RPMI8226 (cell line): ENCODE results near the gene ZNF236.
"Not testable (repeated sequence)": the region's sequence is repeated elsewhere in the genome, so short reads cannot be mapped to it uniquely, and the experiment has no call there.

Source experiments
- DNase-seq: peaks from one replicate; pipeline ENCODE4 v3.0.0-alpha.2; 2015

ZNF236 gene

DNA sequence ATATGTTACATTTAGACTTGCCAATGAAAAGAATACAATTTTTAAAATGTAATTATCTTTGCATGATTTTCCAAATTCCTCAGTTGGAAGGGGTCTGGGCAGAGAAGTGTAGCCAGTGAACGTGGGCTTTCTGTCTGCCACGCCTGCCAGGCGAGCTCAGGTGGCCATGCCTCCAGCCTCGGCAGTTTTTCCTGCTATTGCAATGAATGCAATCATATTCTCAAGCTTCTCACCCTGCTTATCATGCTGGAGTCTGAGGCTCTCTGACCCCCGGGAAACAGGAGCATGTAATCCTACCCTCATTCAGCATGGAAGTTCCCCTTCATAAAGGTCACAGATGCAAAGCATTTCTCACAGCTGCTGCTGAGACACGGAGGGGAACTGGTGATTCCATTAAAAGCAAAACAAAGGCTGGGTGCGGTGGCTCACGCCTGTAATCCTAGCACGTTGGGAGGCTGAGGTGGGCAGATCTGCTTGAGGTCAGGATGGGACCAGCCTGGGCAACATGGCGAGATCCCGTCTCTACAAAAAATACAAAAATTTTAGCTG, 155.4 kb downstream of the ZNF236 start:
- no peak for DNase-seq

DNA sequence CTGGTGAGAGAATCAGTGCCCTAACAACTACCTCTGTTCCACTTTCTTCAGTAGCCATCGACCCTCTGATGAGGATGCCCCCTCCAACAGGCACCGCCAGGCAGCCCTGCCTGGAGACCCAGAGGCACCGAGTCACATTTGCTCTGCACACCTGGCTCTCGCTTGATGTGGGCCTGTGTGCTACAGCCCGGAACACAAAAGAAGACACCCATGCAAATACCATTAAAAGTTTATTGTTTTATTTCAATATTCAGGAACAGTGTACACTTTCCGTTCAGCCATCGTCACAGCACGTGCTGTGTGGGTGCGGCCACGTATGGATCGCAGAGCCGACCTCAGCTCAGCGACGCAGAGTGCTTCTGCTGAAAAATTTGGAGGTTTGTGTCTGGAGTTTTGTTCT, 156.3 kb downstream of the ZNF236 start:
- DNase-seq: no peak

DNA sequence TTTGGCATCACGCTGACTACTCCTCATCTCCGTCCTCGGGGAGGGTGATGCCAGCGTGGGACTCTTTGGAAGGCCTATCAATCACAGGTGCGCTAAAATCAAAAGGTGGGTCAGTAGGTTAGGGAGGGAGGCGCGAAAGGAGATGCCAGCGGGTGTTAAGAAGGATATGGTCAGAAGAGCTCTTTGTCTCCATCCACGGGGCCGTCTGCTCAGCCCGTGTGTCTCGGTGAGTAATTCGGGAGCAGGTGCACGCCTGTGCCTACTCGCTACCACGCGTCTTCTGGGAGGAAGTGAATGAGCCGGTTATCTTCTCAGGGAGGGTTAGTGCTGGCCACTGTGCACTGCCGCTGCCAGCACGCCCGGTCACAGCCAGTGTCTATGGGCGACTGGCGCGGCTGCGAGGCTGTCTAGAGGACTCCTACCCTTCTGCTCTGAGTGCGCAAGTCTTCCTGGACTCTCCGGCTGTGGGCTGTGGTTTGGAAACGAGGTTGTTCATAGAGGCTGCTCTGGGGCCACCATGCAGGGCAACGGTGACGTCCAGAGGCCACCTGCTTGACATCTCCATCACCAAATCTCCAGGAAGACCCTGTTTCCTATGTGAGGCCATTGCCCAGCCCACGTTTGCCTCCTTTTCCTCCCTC, 156.9 kb downstream of the ZNF236 start:
- DNase-seq: no peak

- no peak for DNase-seq
Measured at GRCh38 chr18:76979906-76980305, 157.5 kb downstream of the ZNF236 start.

DNA sequence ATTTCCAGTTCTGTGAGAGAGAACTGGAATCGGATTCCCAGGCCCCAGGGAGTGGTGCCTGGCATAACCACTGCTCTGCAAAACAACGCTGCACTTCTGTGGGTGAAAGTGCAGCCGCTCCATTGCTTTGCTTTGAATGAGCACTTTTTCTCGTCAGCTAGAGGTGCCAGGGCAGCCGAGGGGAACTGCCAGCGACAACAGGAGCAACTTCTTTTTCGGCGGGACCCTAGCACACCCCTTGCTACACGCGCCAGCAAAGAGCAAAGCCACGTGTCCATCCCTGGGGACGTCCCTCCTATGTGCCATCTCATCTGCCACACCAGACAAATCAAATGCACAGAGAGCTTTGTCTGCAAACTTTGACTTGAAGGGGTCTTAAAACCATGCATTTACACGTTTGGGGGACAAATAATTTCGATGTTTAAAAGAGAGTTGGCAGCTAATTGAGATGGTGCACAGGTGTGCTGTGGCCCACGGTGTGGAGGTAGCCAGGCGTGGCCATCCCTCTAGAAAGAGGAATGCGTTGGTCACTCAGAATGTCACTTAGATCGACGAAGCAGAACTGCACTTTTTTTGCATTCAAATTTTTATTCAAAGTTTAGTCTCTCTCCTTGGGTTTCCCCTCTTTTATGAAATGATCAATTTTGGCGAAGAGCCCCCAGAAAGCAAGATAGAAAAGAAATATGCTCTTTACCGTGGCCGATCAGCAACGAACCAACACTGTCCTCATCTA, 158.5 kb downstream of the ZNF236 start:
- no peak for DNase-seq

GRCh38 chr18:76981396-76981968, 159.1 kb downstream of the ZNF236 start:
- DNase-seq: no peak

GRCh38 chr18:76982038-76982437, 159.7 kb downstream of the ZNF236 start:
- DNase-seq: no peak

DNA sequence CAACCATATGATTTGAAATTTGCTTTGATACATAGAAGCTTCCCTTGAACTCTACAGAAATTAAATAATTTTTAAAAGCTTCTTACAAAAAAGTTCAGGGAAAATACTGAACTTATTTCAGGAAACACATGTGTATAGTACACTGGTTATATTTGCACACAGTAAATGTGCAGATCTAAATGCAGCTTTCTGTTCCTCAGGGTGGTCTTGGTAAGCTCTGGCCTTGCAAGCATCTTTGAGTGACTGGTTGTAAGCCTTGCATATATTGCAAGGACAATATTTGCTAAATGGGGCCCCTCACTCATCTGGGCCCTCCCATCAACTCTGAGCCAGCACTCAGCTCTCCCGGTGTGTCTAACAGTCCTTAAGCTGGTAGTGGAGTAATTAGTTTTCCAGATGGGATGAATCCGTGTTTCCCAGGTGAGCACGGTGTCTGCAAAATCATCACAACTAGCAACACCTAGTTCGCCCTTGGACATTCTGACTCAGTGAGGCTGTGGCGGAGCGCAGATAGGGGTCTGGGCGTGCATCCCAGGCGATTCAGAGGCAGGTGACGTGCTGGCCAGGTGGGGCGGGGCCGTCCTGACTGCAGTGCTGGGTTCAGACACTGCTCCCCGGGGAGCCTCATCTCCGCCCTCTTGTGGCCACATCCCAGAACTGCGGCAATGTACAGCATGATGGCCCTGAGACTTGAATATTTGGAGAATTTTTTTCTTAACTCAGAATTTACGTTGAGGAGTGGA, 160.7 kb downstream of the ZNF236 start:
- peak; percentile 91 for DNase-seq

GRCh38 chr18:76983613-76984051, 161.3 kb downstream of the ZNF236 start:
- DNase-seq: no peak

DNA sequence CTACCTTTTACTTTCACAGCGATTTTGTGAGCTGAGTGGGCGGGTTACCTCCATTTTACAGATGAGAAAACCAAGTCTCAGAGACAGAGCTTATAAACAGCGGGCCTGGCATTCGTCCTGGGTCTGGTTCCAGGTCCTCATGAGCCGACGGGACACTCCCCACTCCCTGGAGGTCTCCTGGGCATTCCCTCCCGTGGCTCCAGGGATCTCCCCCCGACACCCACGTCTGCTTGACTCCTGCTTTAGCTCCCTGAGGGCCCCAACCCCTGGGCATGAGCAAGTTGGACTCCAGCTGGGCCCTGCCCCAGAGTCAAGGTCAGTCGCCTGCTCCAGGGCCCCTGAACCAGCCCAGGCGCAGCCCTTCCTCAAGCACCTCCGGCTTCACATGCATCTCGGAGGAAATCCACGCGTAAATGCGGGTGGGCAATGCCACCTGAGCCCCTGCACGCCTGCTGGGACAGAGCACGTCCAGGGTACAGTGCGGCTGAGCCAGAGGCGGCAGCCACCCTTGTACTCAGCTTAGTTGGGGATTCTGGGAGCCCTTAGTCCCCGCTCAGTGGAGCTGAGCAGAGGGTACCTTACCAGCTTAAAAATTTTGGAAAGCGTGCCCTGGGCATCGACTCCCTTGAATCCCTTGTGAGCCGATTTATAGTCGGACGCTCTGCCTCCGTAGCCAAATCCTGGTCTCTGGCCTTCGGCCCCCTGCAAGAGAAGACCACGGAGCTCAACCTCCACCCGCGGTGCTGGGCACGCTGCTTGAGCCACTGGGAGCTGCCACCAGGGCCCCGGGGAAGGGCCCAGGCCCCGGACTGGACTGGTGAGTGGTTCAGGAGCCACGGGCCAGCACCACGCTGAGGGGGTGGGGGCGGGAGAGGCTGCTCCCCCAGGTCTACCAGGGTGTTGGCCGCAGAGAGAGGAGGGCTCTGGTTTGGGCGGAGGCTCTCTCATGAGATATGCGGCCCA, 162.1 kb downstream of the ZNF236 start:
- no peak for DNase-seq

DNA sequence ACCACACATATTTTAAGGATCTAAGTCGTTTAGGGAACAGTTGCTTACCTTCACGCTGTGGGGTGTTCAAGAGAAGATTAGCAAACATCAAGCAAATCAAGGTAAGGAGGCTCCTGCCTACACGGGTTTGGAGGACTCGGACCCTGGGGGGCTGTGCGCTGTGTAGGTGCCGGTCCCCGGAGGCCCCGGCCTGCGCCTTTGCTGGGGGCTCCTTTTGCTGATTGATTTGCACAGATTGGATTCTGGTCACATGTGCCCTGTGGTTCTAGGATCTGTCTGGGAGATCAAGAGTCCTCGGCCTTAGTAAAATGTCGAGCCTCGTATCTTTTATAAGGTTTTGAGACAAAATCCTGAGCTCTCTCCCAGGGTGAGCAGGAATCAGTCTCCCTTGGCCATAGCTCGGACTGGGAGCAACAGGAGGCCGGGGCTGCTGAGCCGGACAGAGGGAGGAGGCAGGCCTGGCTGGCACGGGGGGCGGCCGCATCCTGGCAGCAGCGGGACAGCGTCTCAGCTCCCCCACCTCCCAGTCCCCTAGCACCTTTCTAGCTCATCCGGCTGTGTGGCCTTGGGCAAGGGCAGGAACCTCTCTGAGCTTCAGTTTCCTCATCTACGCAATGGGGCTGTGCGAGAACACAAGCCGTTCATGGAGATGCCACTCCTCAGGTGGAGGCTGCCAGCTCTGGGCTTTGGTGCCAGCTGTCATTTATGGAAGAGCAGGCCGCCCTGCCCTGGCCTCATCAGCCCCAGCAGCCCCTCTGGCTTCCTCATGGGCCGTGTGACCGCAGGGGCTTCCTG, 163.0 kb downstream of the ZNF236 start:
- DNase-seq: no peak

DNA sequence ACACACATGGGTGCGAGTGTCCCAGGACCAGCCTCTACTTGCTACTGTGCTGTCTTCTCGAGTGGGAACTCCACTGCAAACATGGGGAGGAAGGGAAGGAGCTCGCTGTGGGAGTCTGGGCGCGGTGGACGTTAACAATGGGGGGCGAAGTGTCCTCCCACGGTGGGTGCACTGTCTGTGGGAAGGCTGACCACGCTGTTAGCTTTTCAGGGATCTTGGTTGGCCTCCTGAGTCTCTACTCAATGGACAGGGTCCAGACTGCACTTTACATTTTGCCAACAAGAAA, 163.5 kb downstream of the ZNF236 start:
- no peak for DNase-seq

DNA sequence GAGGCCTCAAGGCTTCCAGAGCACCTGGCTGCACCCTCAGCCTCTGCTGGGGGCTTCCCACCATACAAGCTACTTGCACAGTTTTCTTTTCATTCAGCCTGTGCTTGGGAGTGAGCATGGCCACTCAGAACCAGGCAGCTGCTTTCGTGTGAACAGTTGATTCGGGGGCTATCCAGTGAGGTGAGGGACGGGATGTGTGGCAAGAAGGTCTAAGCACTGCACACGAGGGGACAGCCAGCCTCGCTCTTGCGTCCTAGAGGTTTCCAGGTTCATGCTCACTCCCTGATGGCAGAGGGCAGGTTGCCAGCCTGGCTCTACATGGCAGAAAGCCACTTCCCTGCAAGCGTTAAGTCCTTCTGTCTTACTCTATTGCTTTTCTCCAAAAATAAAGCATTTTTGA, 164.0 kb downstream of the ZNF236 start:
- DNase-seq: no peak

GRCh38 chr18:76988031-76988826, 165.9 kb downstream of the ZNF236 start:
- DNase-seq: no peak

GRCh38 chr18:76988827-76989646, 166.7 kb downstream of the ZNF236 start:
- DNase-seq: no peak

DNA sequence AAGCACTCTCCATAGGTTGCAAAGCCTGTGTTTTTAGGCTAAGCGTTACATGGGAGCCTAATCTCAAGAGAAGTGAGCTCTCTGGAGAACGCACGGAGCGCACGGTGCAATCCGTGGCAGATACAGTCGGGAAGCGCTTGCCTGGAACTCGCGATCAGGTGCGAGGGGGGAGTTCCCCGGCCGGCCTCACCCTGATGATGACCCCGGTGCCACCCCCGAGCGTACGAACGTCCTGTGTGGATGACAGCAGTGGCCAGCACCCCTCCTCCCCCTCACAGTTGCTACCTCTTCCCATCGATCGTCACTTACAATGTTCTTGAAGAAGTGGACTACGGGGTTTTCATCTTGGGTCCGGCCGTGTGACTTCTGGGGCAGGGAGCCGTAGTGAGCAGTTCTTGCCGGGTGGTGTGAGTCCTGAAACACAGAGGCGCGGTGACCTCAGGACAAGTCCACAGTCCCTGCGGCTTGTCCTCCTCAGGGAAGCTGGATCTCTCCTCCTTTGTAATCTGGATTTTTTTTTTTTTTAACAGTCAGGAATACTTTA, 167.4 kb downstream of the ZNF236 start:
- DNase-seq: no peak

GRCh38 chr18:76990343-76991020, 168.1 kb downstream of the ZNF236 start:
- not testable (repeated sequence) for DNase-seq

- DNase-seq: no peak
Measured at GRCh38 chr18:76991021-76991688, 168.8 kb downstream of the ZNF236 start.
